Left lung (tissue), 10 donors: Measurements from ENCODE around the gene CHRNB2. TPM values are rescaled to one million over a fixed set of nuclear protein-coding genes. Genes with fewer than 3 reads are reported as not detected.

Source experiments
- ATAC-seq: fragments of 200-7000 bp; cut with Tn5 transposase; one replicate; pipeline ENCODE4 v1.9.1; 2020; ENCODE audit warnings: moderate library complexity
- DNase-seq, 4 donors: peaks; one replicate each; pipeline ENCODE4 v3.0.0-alpha.2; 2013 to 2020
- H3K27ac ChIP-seq, 2 donors: fragments of 200-600 bp; sonication (generic) in 1 of 2; one replicate each; pipeline versions ENCODE4 v1.5.0 to v1.8.0; 2020 to 2021
- H3K27me3 ChIP-seq, 2 donors: fragments of 200-600 bp; sonication (generic) in 1 of 2; one replicate each; pipeline versions ENCODE4 v1.5.0 to v1.8.0; 2020 to 2021
- H3K36me3 ChIP-seq, 2 donors: fragments of 200-600 bp; sonication (generic) in 1 of 2; one replicate each; pipeline versions ENCODE4 v1.5.0 to v1.8.0; 2020 to 2021
- H3K4me1 ChIP-seq, 2 donors: fragments of 200-600 bp; one replicate each; pipeline ENCODE4 v1.8.0; 2021
- H3K4me3 ChIP-seq, 2 donors: fragments of 200-600 bp; sonication (generic) in 1 of 2; one replicate each; pipeline versions ENCODE4 v1.5.0 to v1.8.0; 2020 to 2021; ENCODE audit warnings: mild to moderate bottlenecking in 1 of 2
- H3K9me3 ChIP-seq, 2 donors: fragments of 200-600 bp; sonication (generic) in 1 of 2; one replicate each; pipeline versions ENCODE4 v1.5.0 to v1.8.0; 2020 to 2021
- CTCF ChIP-seq, 2 donors: fragments of 200-600 bp; sonication (generic) in 1 of 2; IDR thresholded peaks; one replicate each; pipeline versions ENCODE4 v1.5.0 to v1.8.0; 2021; ENCODE audit warnings: antibody characterized with exemption in 2 of 2
- intact Hi-C, 2 donors: fragments of 100-400 bp; cut with DNase I; formaldehyde crosslinking; loops; one replicate each; pipeline versions ENCODE4 v1.11.2 to v1.14.2; 2022
- polyA plus RNA-seq, 6 donors: library from polyadenylated mRNA; unstranded; fragments of 120-200 nt; gene quantifications; one replicate each; pipeline ENCODE4 v1.2.1, GENCODE V29; 2013; ENCODE audit not compliant: insufficient read length in 6 of 6
- total RNA-seq, 2 donors: library from RNA; stranded (reverse); fragmentation: NEBNext Ultra II Directional; extraction: Animal tissue kit (Norgen Biotek cat#: 25700); gene quantifications; one replicate each; pipeline ENCODE4 v1.2.1, GENCODE V29; 2021
- donor health status: DM: no; HTN: yes; CAD: no.
- donor health status: DM: no; HTN: no; CAD: no.

CHRNB2 gene
- total and polyA plus RNA-seq, 8 donors: 0.09 to 1.8 (median 0.57) TPM; not detected in 1

DNA sequence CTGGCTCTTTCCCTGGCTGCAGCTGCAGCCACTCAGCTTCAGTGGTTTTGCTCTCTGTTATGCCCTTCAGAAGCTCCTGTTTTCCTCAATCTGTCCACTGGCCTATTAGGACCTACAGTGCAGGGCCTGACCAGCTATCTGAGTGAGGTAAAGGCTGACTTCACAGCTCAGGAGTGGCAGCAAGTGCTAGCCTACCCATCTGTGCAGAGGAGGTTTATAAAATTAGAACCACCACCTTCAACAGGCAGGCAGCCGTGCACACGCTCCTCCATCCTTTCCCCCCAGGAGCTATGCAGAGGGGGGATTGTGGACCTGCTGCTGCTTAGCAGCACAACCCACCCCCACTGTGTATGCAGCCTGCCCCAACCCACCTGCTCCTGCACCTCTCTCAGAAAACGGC, 32.1 kb downstream of the CHRNB2 start:
- no peak overlapping the region for H3K27ac ChIP-seq
- H3K4me3 ChIP-seq: no peak overlapping the region
- no peaks in the 10 kb centered on the region for H3K9me3 ChIP-seq
- H3K27me3 ChIP-seq: no peaks in the 10 kb centered on the region
- intact Hi-C loops: no loop called here
- H3K4me1 ChIP-seq: peaks cover 6 to 37% of the 10 kb centered on the region in 2 donors
- DNase-seq: no peak
- no peak for TF ChIP-seq CTCF (IDR thresholded peaks at IDR 0.05)
- peak; percentile 14 for ATAC-seq
- peaks cover 0 to 80% of the 10 kb centered on the region in 2 donors for H3K36me3 ChIP-seq

DNA sequence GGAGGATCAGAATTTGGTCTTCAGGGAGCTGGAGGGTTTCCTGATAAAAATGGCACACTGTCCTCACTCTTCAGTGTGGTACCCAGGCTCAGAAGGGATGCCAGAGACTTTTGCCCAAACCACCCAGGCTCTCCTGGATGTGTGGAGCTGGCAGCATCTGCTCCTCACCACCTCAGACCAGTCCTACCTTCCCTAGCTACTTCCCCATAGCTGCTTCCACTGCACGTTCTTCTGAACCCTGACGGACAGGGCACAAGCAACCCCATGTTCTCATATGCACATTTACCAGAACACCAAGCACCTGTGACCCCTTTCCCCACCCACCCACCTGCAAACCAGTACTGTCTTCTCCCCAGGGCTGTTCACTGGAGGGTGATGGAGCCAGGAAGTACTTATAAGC, 35.7 kb downstream of the CHRNB2 start:
- ATAC-seq (no peak), DNase-seq (no peak)
- no peaks in the 10 kb centered on the region for H3K27me3 ChIP-seq
- no peaks in the 10 kb centered on the region for H3K9me3 ChIP-seq
- no peak overlapping the region for H3K27ac ChIP-seq
- intact Hi-C loops: no loop called here
- TF ChIP-seq CTCF (IDR thresholded peaks at IDR 0.05): no peak
- no peak overlapping the region for H3K4me3 ChIP-seq
- H3K4me1 ChIP-seq: peaks cover 23 to 61% of the 10 kb centered on the region in 2 donors
- peaks cover 0 to 44% of the 10 kb centered on the region in 2 donors for H3K36me3 ChIP-seq

DNA sequence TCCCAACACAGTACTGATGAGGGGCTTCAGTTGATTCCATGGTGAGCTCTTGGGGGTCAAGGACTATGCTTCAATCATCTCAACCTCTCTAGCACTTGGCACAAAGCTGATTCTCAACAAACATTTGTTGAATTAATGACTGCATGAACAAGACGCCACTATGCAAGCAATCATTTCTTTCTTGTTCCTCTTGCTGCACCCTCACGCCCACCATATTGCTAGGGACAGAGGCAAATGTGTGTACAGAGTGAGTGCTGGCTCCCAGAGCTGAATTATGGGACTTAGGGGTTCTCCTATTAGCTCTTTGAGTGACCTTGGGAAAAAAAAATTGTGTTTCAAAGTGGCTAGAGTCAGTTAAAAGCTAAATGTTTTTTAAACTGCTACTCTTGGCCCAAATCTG, 38.0 kb downstream of the CHRNB2 start:
- Histone ChIP-seq H3K27me3 (no peaks in the 10 kb centered on the region), H3K36me3 (peaks cover 0 to 22% of the 10 kb centered on the region in 2 donors), H3K27ac (peak overlapping the region in 1 of 2 donors; percentile 18), H3K4me1 (peaks cover 21 to 55% of the 10 kb centered on the region in 2 donors), H3K4me3 (peak overlapping the region in 1 of 2 donors; percentile 87), H3K9me3 (no peaks in the 10 kb centered on the region)
- ATAC-seq (no peak), DNase-seq (no peak)
- intact Hi-C loops: no loop called here
- TF ChIP-seq CTCF (IDR thresholded peaks at IDR 0.05): no peak

GRCh38 chr1:154607106-154607608, 39.6 kb downstream of the CHRNB2 start:
- no peak for TF ChIP-seq CTCF (IDR thresholded peaks at IDR 0.05)
- ATAC-seq (peak; percentile 15), DNase-seq (no peak)
- Histone ChIP-seq H3K9me3 (no peaks in the 10 kb centered on the region), H3K4me1 (peaks cover 17 to 65% of the 10 kb centered on the region in 2 donors), H3K4me3 (peak overlapping the region; percentile 81 to 87), H3K27ac (peak overlapping the region; percentile 97 to 99), H3K36me3 (peaks cover 0 to 6% of the 10 kb centered on the region in 2 donors), H3K27me3 (no peaks in the 10 kb centered on the region)
- intact Hi-C loops: no loop called here

- Histone ChIP-seq H3K4me1 (peaks cover 17 to 62% of the 10 kb centered on the region in 2 donors), H3K4me3 (peak within 1 kb of the TSS; percentile 81 to 87), H3K27me3 (no peaks in the 10 kb centered on the region), H3K36me3 (no peaks in the 10 kb centered on the region), H3K27ac (peak within 1 kb of the TSS; percentile 97 to 99), H3K9me3 (no peaks in the 10 kb centered on the region)
- DNase-seq (peak; percentile 93 to 98 (median 96)), ATAC-seq (peak; percentile 94)
- intact Hi-C loops: no loop called here
- TF ChIP-seq CTCF (IDR thresholded peaks at IDR 0.05): no peak
Observed at GRCh38 chr1:154607609-154608396, 40.2 kb downstream of the CHRNB2 start, which contains the start of gene ADAR. TSS of gene ADAR (minus strand) at chr1:154608186. CDS start at chr1:154608006, 180 bp downstream.
